Keratinocyte (primary cell): ENCODE data around the gene INPP5A. TPM values are rescaled to one million over a fixed set of nuclear protein-coding genes. Genes with fewer than 3 reads are reported as not detected.

Source experiments
- DNase-seq: peaks from one replicate; pipeline ENCODE4 v3.0.0-alpha.2; 2011; ENCODE audit warnings: low read depth, missing footprints, low spot score
- FAIRE-seq: peaks from 2 replicates; lab custom pipeline; 2011; peaks lifted over from hg19 to GRCh38; lab: Jason Lieb, UNC
- H2AFZ ChIP-seq: 2 replicates; pipeline ENCODE4 v1.6.0; 2012; ENCODE audit warnings: low read length, control low read depth, inconsistent platforms; ENCODE audit not compliant: control insufficient read depth
- H3K27ac ChIP-seq: 2 replicates; pipeline ENCODE4 v1.5.1; 2011; ENCODE audit warnings: low read length; ENCODE audit not compliant: control insufficient read depth, insufficient read depth
- H3K27me3 ChIP-seq: 3 replicates; pipeline ENCODE4 v1.6.0; 2011; ENCODE audit warnings: low read length; ENCODE audit not compliant: control insufficient read depth, insufficient read depth; ENCODE audit errors: extremely low read depth
- H3K36me3 ChIP-seq, 2 experiments: 2 replicates in 1 of 2; 3 replicates in 1 of 2; pipeline ENCODE4 v1.5.1; 2011; ENCODE audit warnings: low read length in 2 of 2, mild to moderate bottlenecking in 1 of 2; ENCODE audit not compliant: control insufficient read depth in 2 of 2, insufficient read depth in 2 of 2; ENCODE audit errors: extremely low read depth in 1 of 2
- H3K4me1 ChIP-seq: 3 replicates; pipeline ENCODE4 v1.5.1; 2011; ENCODE audit warnings: low read length; ENCODE audit not compliant: control insufficient read depth, insufficient read depth; ENCODE audit errors: extremely low read depth
- H3K4me2 ChIP-seq: 3 replicates; pipeline ENCODE4 v1.6.0; 2011; ENCODE audit warnings: low read depth, low read length; ENCODE audit not compliant: control insufficient read depth, insufficient read depth; ENCODE audit errors: extremely low read depth
- H3K4me3 ChIP-seq, 3 experiments: fragments of 200-600 bp in 1 of 3; sonication (generic) in 1 of 3; 2 replicates in 2 of 3; 3 replicates in 1 of 3; pipeline ENCODE4 v1.5.1; 2011 to 2016; ENCODE audit warnings: low read length in 3 of 3, mild to moderate bottlenecking in 3 of 3, control low read depth in 2 of 3, inconsistent platforms in 1 of 3, low read depth in 1 of 3, mixed read lengths in 1 of 3, mixed run types in 1 of 3, moderate library complexity in 1 of 3; ENCODE audit not compliant: control insufficient read depth in 2 of 3, insufficient read depth in 2 of 3; ENCODE audit errors: extremely low read depth in 1 of 3
- H3K79me2 ChIP-seq: 2 replicates; pipeline ENCODE4 v1.6.0; 2012; ENCODE audit warnings: low read length; ENCODE audit not compliant: control insufficient read depth, insufficient read depth
- H3K9ac ChIP-seq: 3 replicates; pipeline ENCODE4 v1.6.0; 2011; ENCODE audit warnings: low read length; ENCODE audit not compliant: control insufficient read depth, insufficient read depth; ENCODE audit errors: extremely low read depth
- H3K9me1 ChIP-seq: 3 replicates; pipeline ENCODE4 v1.6.0; 2011; ENCODE audit warnings: low read length; ENCODE audit not compliant: control insufficient read depth, insufficient read depth; ENCODE audit errors: extremely low read depth
- H3K9me3 ChIP-seq: 2 replicates; pipeline ENCODE4 v1.5.1; 2012; ENCODE audit warnings: low read depth, low read length; ENCODE audit not compliant: control insufficient read depth
- H4K20me1 ChIP-seq: 3 replicates; pipeline ENCODE4 v1.6.0; 2011; ENCODE audit warnings: low read length; ENCODE audit not compliant: control insufficient read depth, insufficient read depth; ENCODE audit errors: extremely low read depth
- CTCF ChIP-seq, 3 experiments: IDR thresholded peaks in 1 of 3; conservative IDR thresholded peaks in 1 of 3; optimal IDR thresholded peaks in 1 of 3; 2 replicates in 2 of 3; 3 replicates in 1 of 3; pipeline versions ENCODE3 to v1.5.1; 2011; ENCODE audit warnings: low read length in 3 of 3, mild to moderate bottlenecking in 3 of 3, moderate library complexity in 2 of 3, control low read depth in 1 of 3, inconsistent platforms in 1 of 3; ENCODE audit not compliant: insufficient read depth in 2 of 3; ENCODE audit errors: extremely low read depth in 1 of 3
- EZH2 ChIP-seq: IDR thresholded peaks from one replicate; pipeline ENCODE4 v1.6.1; 2012; ENCODE audit warnings: inconsistent platforms, mild to moderate bottlenecking, low read length, moderate library complexity
- dilution Hi-C: fragments of 300-500 bp; cut with MboI; formaldehyde crosslinking; loops from one replicate; pipeline ENCODE4 v1.7.0; 2020; ENCODE audit warnings: low sequenced_read_pairs; ENCODE audit not compliant: extremely low pct_ligation_motif_present
- polyA plus RNA-seq, 5 experiments: library from polyadenylated mRNA; depleted of rRNA in 3 of 5; stranded (reverse) in 3 of 5; stranded (forward) in 1 of 5; unstranded in 1 of 5; fragments of >200 nt; gene quantifications; 1 replicate in 1 of 5; 2 replicates in 3 of 5; 3 replicates in 1 of 5; pipeline versions ENCODE4 v1.2.1 to v1.2.3, GENCODE V29; 2011 to 2012; ENCODE audit warnings: missing spikeins in 2 of 5, low read depth in 1 of 5, low replicate concordance in 1 of 5

INPP5A gene
- polyA plus RNA-seq, 1 donor (not counting 4 experiments of a cell fraction or from before 2014, with no cell fraction given), result 11.2 TPM

- TF ChIP-seq EZH2, result no peak
- no peak for TF ChIP-seq CTCF (optimal IDR thresholded peaks at IDR 0.05 in 1 of 3, IDR thresholded peaks at IDR 0.05 in 1 of 3, conservative IDR thresholded peaks at IDR 0.05 in 1 of 3; ENCODE audit: extremely low read depth in 1 of 3, insufficient read depth in 2 of 3, low read length in 3 of 3)
Measured at GRCh38 chr10:132708441-132708840, 170.9 kb downstream of the INPP5A start.

DNA sequence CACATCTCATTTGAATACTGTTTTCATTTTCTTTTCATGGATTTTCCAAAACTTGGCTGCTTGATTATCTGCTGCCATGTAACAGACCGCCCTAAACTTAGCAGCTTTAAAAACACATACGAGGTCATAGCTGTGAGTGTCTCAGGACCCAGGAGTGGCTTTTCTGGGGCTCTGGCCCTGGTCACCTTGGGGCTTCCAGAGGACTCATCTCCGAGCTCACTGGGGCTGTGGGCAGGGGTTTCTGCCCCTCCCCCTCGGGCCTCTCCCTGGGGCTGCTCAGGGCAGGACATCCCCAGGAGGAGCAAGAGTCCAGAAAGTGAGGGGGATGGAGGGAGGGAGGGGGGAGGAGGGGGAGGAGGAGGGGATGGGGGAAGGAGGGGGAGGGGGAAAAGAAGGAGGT lies 171.3 kb downstream of the INPP5A start:
- Histone ChIP-seq H3K36me3 (no peaks in the 10 kb centered on the region), H3K4me3 (no peak overlapping the region), H3K4me1 (no peaks in the 10 kb centered on the region), H2AFZ (no peak overlapping the region), H3K79me2 (no peaks in the 10 kb centered on the region), H3K9me1 (no peaks in the 10 kb centered on the region), H3K27me3 (no peaks in the 10 kb centered on the region), H3K27ac (no peak overlapping the region), H3K9ac (no peak overlapping the region), H3K9me3 (no peaks in the 10 kb centered on the region), H4K20me1 (no peaks in the 10 kb centered on the region), H3K4me2 (no peak overlapping the region)
- no peak for DNase-seq
- no peak for FAIRE-seq
- TF ChIP-seq CTCF (optimal IDR thresholded peaks at IDR 0.05 in 1 of 3, IDR thresholded peaks at IDR 0.05 in 1 of 3, conservative IDR thresholded peaks at IDR 0.05 in 1 of 3; ENCODE audit: extremely low read depth in 1 of 3, insufficient read depth in 2 of 3, low read length in 3 of 3) (no peak), EZH2 (no peak)
- dilution Hi-C loops, result no loop called here

More at GRCh38 chr10:132708441-132708840, 170.9 kb downstream of the INPP5A start:
- Histone ChIP-seq H3K36me3 (no peaks in the 10 kb centered on the region), H3K4me2 (no peak overlapping the region), H3K27me3 (no peaks in the 10 kb centered on the region), H3K27ac (no peak overlapping the region), H2AFZ (no peak overlapping the region), H3K9me1 (no peaks in the 10 kb centered on the region), H3K4me1 (no peaks in the 10 kb centered on the region), H3K4me3 (no peak overlapping the region), H3K9me3 (no peaks in the 10 kb centered on the region), H4K20me1 (no peaks in the 10 kb centered on the region), H3K79me2 (no peaks in the 10 kb centered on the region), H3K9ac (no peak overlapping the region)
- dilution Hi-C loops, result no loop called here
- FAIRE-seq (no peak), DNase-seq (no peak)
